ENCODE measurements around the gene EYS. TPM values are rescaled to one million over a fixed set of nuclear protein-coding genes. Genes with fewer than 3 reads are reported as not detected.

EYS gene
- polyA plus RNA-seq, 2 of the 4 experiments (the other 2 are of a cell fraction): 0.03 to 0.06 TPM

DNA sequence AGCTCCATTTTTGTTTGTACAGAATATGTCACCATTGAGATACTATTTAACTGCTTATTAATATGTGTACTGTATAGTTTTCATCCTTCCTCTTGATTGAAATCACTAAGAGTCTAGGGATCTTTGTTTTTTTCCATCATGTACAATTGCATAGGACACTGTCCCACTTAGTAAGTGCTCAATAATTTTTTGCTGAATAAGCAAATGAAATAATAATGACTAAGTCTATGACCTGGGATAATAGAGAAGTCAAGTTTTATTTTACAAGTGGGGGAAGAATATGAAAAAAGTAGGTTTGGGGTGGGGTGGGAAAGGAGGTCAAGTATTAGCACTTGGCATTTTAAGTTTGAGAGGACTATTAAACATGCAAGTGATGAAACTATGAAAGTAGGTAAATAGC is 4.5 kb upstream of the EYS start:
- ChIA-PET CTCF (no interaction called here), POLR2A (no interaction called here)
- no peak for FAIRE-seq
- no peak for DNase-seq (ENCODE audit: low read depth in 1 of 2, low spot score in 1 of 2)
- TF ChIP-seq SMC3 (IDR thresholded peaks at IDR 0.05) (no peak), RCOR1 (IDR thresholded peaks at IDR 0.05; ENCODE audit: low read depth, low read length) (no peak), TP53 (CRISPR knock-in tag; IDR thresholded peaks at IDR 0.05) (no peak), CEBPB (IDR thresholded peaks at IDR 0.05) (no peak), MAFK (IDR thresholded peaks at IDR 0.05; ENCODE audit: partially characterized antibody) (peak; percentile 83)
- no peak for ATAC-seq
- H3K9me3 ChIP-seq: no peaks in the 10 kb centered on the region
- H3K27ac ChIP-seq: no peak overlapping the region
- H3K4me2 ChIP-seq: no peak overlapping the region
- no peak overlapping the region for H3K4me3 ChIP-seq
- peaks cover 8% of the 10 kb centered on the region for H3K4me1 ChIP-seq

GRCh38 chr6:65709099-65709830 is 2.2 kb upstream of the EYS start:
- ATAC-seq: no peak
- 93% methylated on average over 5 of the region's 5 CpGs for WGBS (ENCODE audit: missing lambda C conversion rate)

DNA sequence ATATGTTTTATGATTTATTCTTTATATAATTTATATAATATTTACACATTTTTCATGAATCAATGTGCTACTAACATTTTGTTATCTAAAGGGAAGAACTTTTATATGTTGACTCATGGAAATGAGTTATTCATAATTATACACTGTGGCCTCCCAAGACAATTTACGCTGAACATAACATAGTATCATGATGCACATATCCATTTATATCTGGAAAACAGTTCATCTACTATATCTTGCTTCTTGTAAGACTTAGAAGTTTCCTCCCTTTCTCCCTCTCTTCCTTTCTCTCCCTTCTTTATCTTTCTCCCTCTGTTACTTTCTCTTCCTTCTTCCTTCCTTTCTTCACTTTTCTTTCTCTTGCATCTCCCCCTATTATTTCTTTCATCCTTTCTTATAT is 1.1 kb upstream of the EYS start:
- TF ChIP-seq SMC3 (IDR thresholded peaks at IDR 0.05): no peak
- TF ChIP-seq CBX2 (IDR thresholded peaks at IDR 0.05; ENCODE audit: borderline replicate concordance, low read depth): no peak
- no peak for TF ChIP-seq MAX (IDR thresholded peaks at IDR 0.05)
- TF ChIP-seq BCL3 (IDR thresholded peaks at IDR 0.05): no peak
- TF ChIP-seq GATA3 (IDR thresholded peaks at IDR 0.05; ENCODE audit: borderline replicate concordance): no peak
- no peak for TF ChIP-seq REST (IDR thresholded peaks at IDR 0.05)
- TF ChIP-seq, protein P1, sequence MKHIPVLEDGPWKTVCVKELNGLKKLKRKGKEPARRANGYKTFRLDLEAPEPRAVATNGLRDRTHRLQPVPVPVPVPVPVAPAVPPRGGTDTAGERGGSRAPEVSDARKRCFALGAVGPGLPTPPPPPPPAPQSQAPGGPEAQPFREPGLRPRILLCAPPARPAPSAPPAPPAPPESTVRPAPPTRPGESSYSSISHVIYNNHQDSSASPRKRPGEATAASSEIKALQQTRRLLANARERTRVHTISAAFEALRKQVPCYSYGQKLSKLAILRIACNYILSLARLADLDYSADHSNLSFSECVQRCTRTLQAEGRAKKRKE (CRISPR knock-in tag; IDR thresholded peaks at IDR 0.05; ENCODE audit: low read depth): no peak
- no peak for TF ChIP-seq JUNB (IDR thresholded peaks at IDR 0.05)
- TF ChIP-seq ZNF302 (CRISPR knock-in tag; IDR thresholded peaks at IDR 0.05): no peak
- CTCF ChIA-PET: no interaction called here
- DNase-seq (ENCODE audit: low read depth in 1 of 2, low spot score in 1 of 2) (no peak), ATAC-seq (no peak), FAIRE-seq (no peak)
- POLR2A ChIA-PET: no interaction called here
- H3K9me3 ChIP-seq: no peaks in the 10 kb centered on the region
- H3K4me3 ChIP-seq: no peak overlapping the region
- H3K4me2 ChIP-seq: no peak overlapping the region
- H3K27ac ChIP-seq: no peak overlapping the region
- H3K4me1 ChIP-seq: peaks cover 18% of the 10 kb centered on the region
- WGBS (ENCODE audit: missing lambda C conversion rate): 88% methylated on average over 1 of the region's 1 CpG

More at GRCh38 chr6:65709099-65709830, 2.2 kb upstream of the EYS start:
- H3K4me3 ChIP-seq: no peak overlapping the region
- no peak for FAIRE-seq
- ChIA-PET POLR2A (no interaction called here), CTCF (no interaction called here)
- DNase-seq (ENCODE audit: low read depth in 1 of 2, low spot score in 1 of 2): no peak
- no peak overlapping the region for H3K27ac ChIP-seq
- no peak for TF ChIP-seq MAZ (IDR thresholded peaks at IDR 0.05; ENCODE audit: borderline replicate concordance, low read depth, low read length)
- no peak for TF ChIP-seq RARB (CRISPR knock-in tag; IDR thresholded peaks at IDR 0.05)
- no peaks in the 10 kb centered on the region for H3K9me3 ChIP-seq
- peaks cover 15% of the 10 kb centered on the region for H3K4me1 ChIP-seq
- H3K4me2 ChIP-seq: no peak overlapping the region

Measured in A549 (cell line).